Stimulated activated CD4-positive, alpha-beta T cell treated with anti-CD3 and anti-CD28 coated beads, Interleukin-4, amount 100 ng/mL, for 4 hours (primary cell): ENCODE measurements around the gene ZFPM1.

Experiments
- DNase-seq, 2 experiments: peaks; one replicate each; pipeline ENCODE4 v3.0.0-alpha.2; 2020

Gene ZFPM1

GRCh38 chr16:88452482-88453216 lies 431 bp upstream of the ZFPM1 start:
- DNase-seq: peak; percentile 98 to 100

GRCh38 chr16:88453611-88454522 lies 787 bp downstream of the ZFPM1 start:
- DNase-seq: peak; percentile 29 to 41

GRCh38 chr16:88454523-88454947 lies 1.5 kb downstream of the ZFPM1 start:
- DNase-seq: peak; percentile 26 to 44

- DNase-seq: peak; percentile 66 to 79
Measured at GRCh38 chr16:88455610-88456355, 2.7 kb downstream of the ZFPM1 start.

- DNase-seq: peak; percentile 71 to 88
Measured at GRCh38 chr16:88456356-88457292, 3.5 kb downstream of the ZFPM1 start.

- DNase-seq: no peak
Measured at GRCh38 chr16:88458039-88458772, 5.1 kb downstream of the ZFPM1 start.

- DNase-seq: no peak
Measured at GRCh38 chr16:88458773-88459235, 5.7 kb downstream of the ZFPM1 start.

GRCh38 chr16:88459366-88460073 lies 6.4 kb downstream of the ZFPM1 start:
- no peak for DNase-seq

GRCh38 chr16:88460496-88461330 lies 7.6 kb downstream of the ZFPM1 start:
- DNase-seq: no peak

- no peak for DNase-seq
Measured at GRCh38 chr16:88461331-88462269, 8.5 kb downstream of the ZFPM1 start.

GRCh38 chr16:88462396-88462795 lies 9.3 kb downstream of the ZFPM1 start:
- no peak for DNase-seq

GRCh38 chr16:88463411-88463810 lies 10.3 kb downstream of the ZFPM1 start:
- DNase-seq: no peak

- no peak for DNase-seq
Measured at GRCh38 chr16:88464447-88465318, 11.6 kb downstream of the ZFPM1 start.

- no peak for DNase-seq
Measured at GRCh38 chr16:88465387-88465983, 12.4 kb downstream of the ZFPM1 start.

- DNase-seq: peak in 1 of 2 experiments; percentile 29
Measured at GRCh38 chr16:88466175-88466862, 13.2 kb downstream of the ZFPM1 start.

- DNase-seq: no peak
Measured at GRCh38 chr16:88466949-88467348, 13.9 kb downstream of the ZFPM1 start.
